Stomach (tissue), 9 donors: ENCODE data around the gene GLS. TPM values are rescaled to one million over a fixed set of nuclear protein-coding genes. Genes with fewer than 3 reads are reported as not detected.

ENCODE experiments used
- DNase-seq, 2 donors: peaks; one replicate each; pipeline versions ENCODE4 v3.0.0 to v3.0.0-alpha.2; 2013 to 2019
- H3K27ac ChIP-seq, 5 donors: fragments of 200-600 bp in 4 of 5; sonication (generic) in 4 of 5; one replicate each; pipeline ENCODE4 v1.5.1; 2013 to 2019; ENCODE audit warnings: mild to moderate bottlenecking in 1 of 5, moderate library complexity in 1 of 5
- H3K27me3 ChIP-seq, 3 donors: fragments of 200-600 bp; sonication (generic); one replicate each; pipeline ENCODE4 v1.5.1; 2017 to 2019; ENCODE audit warnings: mixed run types in 1 of 3
- H3K36me3 ChIP-seq, 4 donors: fragments of 200-600 bp; sonication (generic); 1 replicate in 3 of 4; 2 replicates in 1 of 4; pipeline ENCODE4 v1.5.1; 2016 to 2019
- H3K4me1 ChIP-seq, 4 donors: fragments of 200-600 bp; sonication (generic); one replicate each; pipeline ENCODE4 v1.5.1; 2016 to 2019
- H3K4me3 ChIP-seq, 4 donors: fragments of 200-600 bp; sonication (generic) in 3 of 4; one replicate each; pipeline ENCODE4 v1.5.1; 2016 to 2019; ENCODE audit warnings: mild to moderate bottlenecking in 1 of 4
- H3K9me3 ChIP-seq, 4 donors: fragments of 200-600 bp; sonication (generic); one replicate each; pipeline ENCODE4 v1.5.1; 2016 to 2019
- CTCF ChIP-seq, 7 experiments: fragments of 450-650 bp in 4 of 7; fragments of 200-600 bp in 3 of 7; sonication (generic) in 3 of 7; IDR thresholded peaks; one replicate each; pipeline ENCODE4 v1.5.1; 2016 to 2019; ENCODE audit warnings: antibody characterized with exemption in 7 of 7, control low read depth in 2 of 7, mild to moderate bottlenecking in 1 of 7
- EP300 ChIP-seq: sonication (generic); formaldehyde crosslinking; IDR thresholded peaks from one replicate; pipeline ENCODE4 v1.6.1; 2017; ENCODE audit warnings: antibody characterized with exemption
- POLR2A ChIP-seq, 4 donors: fragments of 450-650 bp; IDR thresholded peaks; one replicate each; pipeline ENCODE4 v1.6.1; 2016; ENCODE audit warnings: antibody characterized with exemption in 4 of 4, control low read depth in 2 of 4, mild to moderate bottlenecking in 1 of 4, moderate library complexity in 1 of 4
- POLR2AphosphoS5 ChIP-seq, 3 donors: sonication (generic); formaldehyde crosslinking; IDR thresholded peaks; one replicate each; pipeline ENCODE4 v1.6.1; 2016; ENCODE audit warnings: antibody characterized with exemption in 3 of 3
- WGBS, 5 donors: extraction: QIAGEN DNeasy Blood & Tissue Kit in 3 of 5; methylation state at CpG; one replicate each; pipeline versions ENCODE4 v1.1.5 to v1.1.7; 2013 to 2018; 5-methylcytosine and 5-hydroxymethylcytosine counted together
- intact Hi-C: fragments of 100-400 bp; cut with DNase I; formaldehyde crosslinking; loops from one replicate; pipeline ENCODE4 v1.15.1; 2023; ENCODE audit warnings: low total_unique reads
- polyA plus RNA-seq, 3 donors: library from polyadenylated mRNA; stranded (reverse); fragments of 200-250 nt; gene quantifications; one replicate each; pipeline ENCODE4 v1.2.3, GENCODE V29; 2013
- total RNA-seq, 5 donors: library from RNA; depleted of rRNA; stranded (reverse); fragments of >200 nt; gene quantifications; one replicate each; pipeline versions ENCODE4 v1.1.0 to v1.2.3, GENCODE V29; 2014 to 2016
- donor health status: healthy with polysubstance abuse.
- donor health status: Bipolar disorder and iron deficiency.
- donor health status: healthy.

The GLS gene
- total and polyA plus RNA-seq, 8 donors = 9.6 to 353 (median 109) TPM

- intact Hi-C loops = no loop called here
- H3K4me3 ChIP-seq = no peak overlapping the region
- TF ChIP-seq POLR2AphosphoS5 (IDR thresholded peaks at IDR 0.05) = peak in 1 of 3 donors; percentile 48
- TF ChIP-seq CTCF (IDR thresholded peaks at IDR 0.05) = no peak
- peak; percentile 6 for TF ChIP-seq EP300
- no peak for TF ChIP-seq POLR2A (IDR thresholded peaks at IDR 0.05)
- DNase-seq = peak in 1 of 2 donors; percentile 58
- peaks cover 84 to 100% (median 100%) of the 10 kb centered on the region in 4 donors for H3K36me3 ChIP-seq
- peaks cover 0 to 5% (median 0%) of the 10 kb centered on the region in 4 donors for H3K4me1 ChIP-seq
- no peaks in the 10 kb centered on the region for H3K27me3 ChIP-seq
- peak overlapping the region in 1 of 5 donors; percentile 4 for H3K27ac ChIP-seq
- 72 to 87% (median 81%) methylated on average over 8 of the region's 8 CpGs for WGBS, 5 donors
- H3K9me3 ChIP-seq = no peaks in the 10 kb centered on the region
These were observed 117.0 kb downstream of the GLS start for GRCh38 chr2:190997526-190998113.

GRCh38 chr2:190999058-190999457, 118.4 kb downstream of the GLS start:
- TF ChIP-seq POLR2A (IDR thresholded peaks at IDR 0.05) = no peak
- H3K9me3 ChIP-seq = no peaks in the 10 kb centered on the region
- DNase-seq = no peak
- H3K27me3 ChIP-seq = no peaks in the 10 kb centered on the region
- intact Hi-C loops = no loop called here
- H3K27ac ChIP-seq = no peak overlapping the region
- no peak overlapping the region for H3K4me3 ChIP-seq
- H3K36me3 ChIP-seq = peaks cover 83 to 100% (median 100%) of the 10 kb centered on the region in 4 donors
- 77 to 86% (median 80%) methylated on average over 7 of the region's 7 CpGs for WGBS, 5 donors
- H3K4me1 ChIP-seq = peaks cover 0 to 5% (median 0%) of the 10 kb centered on the region in 4 donors

- Histone ChIP-seq H3K9me3 (no peaks in the 10 kb centered on the region), H3K27me3 (no peaks in the 10 kb centered on the region), H3K27ac (no peak overlapping the region), H3K4me1 (peaks cover 0 to 5% (median 0%) of the 10 kb centered on the region in 4 donors), H3K36me3 (peaks cover 79 to 100% (median 100%) of the 10 kb centered on the region in 4 donors), H3K4me3 (no peak overlapping the region)
- TF ChIP-seq POLR2A (IDR thresholded peaks at IDR 0.05) = no peak
- TF ChIP-seq CTCF (IDR thresholded peaks at IDR 0.05) = no peak
- TF ChIP-seq POLR2AphosphoS5 (IDR thresholded peaks at IDR 0.05) = no peak
- TF ChIP-seq EP300 = no peak
- intact Hi-C loops = no loop called here
- DNase-seq = no peak
- 84 to 89% (median 87%) methylated on average over 9 of the region's 9 CpGs for WGBS, 5 donors
These were observed 119.5 kb downstream of the GLS start for GRCh38 chr2:190999949-191000665.

- Histone ChIP-seq H3K27me3 (no peaks in the 10 kb centered on the region), H3K27ac (no peak overlapping the region), H3K4me1 (peaks cover 0 to 5% (median 0%) of the 10 kb centered on the region in 4 donors), H3K36me3 (peaks cover 75 to 100% (median 100%) of the 10 kb centered on the region in 4 donors), H3K9me3 (no peaks in the 10 kb centered on the region), H3K4me3 (no peak overlapping the region)
- DNase-seq = no peak
- WGBS, 5 donors = 32 to 47% (median 35%) methylated on average over 2 of the region's 2 CpGs
- no peak for TF ChIP-seq CTCF (IDR thresholded peaks at IDR 0.05)
- TF ChIP-seq POLR2A (IDR thresholded peaks at IDR 0.05) = no peak
- TF ChIP-seq EP300 = no peak
- TF ChIP-seq POLR2AphosphoS5 (IDR thresholded peaks at IDR 0.05) = no peak
- intact Hi-C loops = no loop called here
These were observed 120.4 kb downstream of the GLS start for GRCh38 chr2:191001032-191001431.

GRCh38 chr2:191001624-191002023, 121.0 kb downstream of the GLS start:
- no peaks in the 10 kb centered on the region for H3K9me3 ChIP-seq
- WGBS, 5 donors = 87 to 96% (median 92%) methylated on average over 3 of the region's 3 CpGs
- H3K27me3 ChIP-seq = no peaks in the 10 kb centered on the region
- intact Hi-C loops = no loop called here
- H3K27ac ChIP-seq = no peak overlapping the region
- TF ChIP-seq POLR2AphosphoS5 (IDR thresholded peaks at IDR 0.05) (no peak), CTCF (IDR thresholded peaks at IDR 0.05) (no peak), POLR2A (IDR thresholded peaks at IDR 0.05) (no peak), EP300 (no peak)
- peaks cover 0 to 5% (median 0%) of the 10 kb centered on the region in 4 donors for H3K4me1 ChIP-seq
- H3K36me3 ChIP-seq = peaks cover 76 to 100% (median 100%) of the 10 kb centered on the region in 4 donors
- H3K4me3 ChIP-seq = no peak overlapping the region
- DNase-seq = no peak
